Measurements from ENCODE around the gene PTPRN2. TPM values are rescaled to one million over a fixed set of nuclear protein-coding genes. Genes with fewer than 3 reads are reported as not detected.

PTPRN2 gene
- total and polyA plus RNA-seq, 9 of the 15 experiments (the other 6 are each of a cell fraction or from before 2014, with no cell fraction given), result not detected

- Histone ChIP-seq H3K4me1 (replicated peaks in 1 of 2; ENCODE audit: control insufficient read depth in 2 of 2, insufficient read depth in 2 of 2, low read length in 2 of 2) (no peaks in the 10 kb centered on the region), H3K27ac (ENCODE audit: extremely low read depth, low read depth, low read length) (no peak overlapping the region), H4K20me1 (replicated peaks; ENCODE audit: control insufficient read depth, insufficient read depth, low read length) (0 out of 2 replicates have a peak, but pooled peaks cover 3% of the 10 kb centered on the region), H3K9me3 (replicated peaks; ENCODE audit: control insufficient read depth, insufficient read depth, low read depth, low read length) (no peaks in the 10 kb centered on the region), H3K9me1 (ENCODE audit: control insufficient read depth, insufficient read depth, low read length) (no peaks in the 10 kb centered on the region), H3K9ac (ENCODE audit: insufficient read depth in 1 of 2, low read depth in 2 of 2, low read length in 2 of 2) (no peak overlapping the region), H3K79me2 (ENCODE audit: control insufficient read depth, insufficient read depth, low read length) (no peaks in the 10 kb centered on the region), H2AFZ (ENCODE audit: low read depth, low read length) (no peak overlapping the region), H3K4me2 (ENCODE audit: insufficient read depth, low read length) (no peak overlapping the region), H3K4me3 (no peak overlapping the region), H3K27me3 (ENCODE audit: control insufficient read depth in 2 of 2, insufficient read depth in 2 of 2, low read length in 2 of 2) (peaks cover 13 to 40% of the 10 kb centered on the region in 2 experiments; a peak in 3 of 5 replicates), H3K36me3 (ENCODE audit: control insufficient read depth, insufficient read depth, low read length) (no peaks in the 10 kb centered on the region)
- ATAC-seq (no peak), DNase-seq (ENCODE audit: extremely low read depth in 1 of 4, low spot score in 3 of 4) (no peak), FAIRE-seq (no peak)
- no TSS peak for BruUV-seq (replicated peaks)
- TF ChIP-seq ZNF316 (IDR thresholded peaks at IDR 0.05), result no peak
- TF ChIP-seq ZNF785 (CRISPR knock-in tag; IDR thresholded peaks at IDR 0.05), result no peak
- no peak for TF ChIP-seq ZNF384 (IDR thresholded peaks at IDR 0.05; ENCODE audit: low read depth, low read length)
- no peak for TF ChIP-seq RBM17 (IDR thresholded peaks at IDR 0.05; ENCODE audit: borderline replicate concordance, low read depth, low read length)
- TF ChIP-seq NR3C1 (CRISPR knock-in tag; IDR thresholded peaks at IDR 0.05), result no peak
- TF ChIP-seq ZBTB7A (IDR thresholded peaks at IDR 0.05; ENCODE audit: borderline replicate concordance, control insufficient read depth, low read depth, low read length), result no peak
- TF ChIP-seq ETV6 (IDR thresholded peaks at IDR 0.05; ENCODE audit: borderline replicate concordance in 1 of 2, low read depth in 2 of 2, low read length in 1 of 2), result no peak
- no peak for TF ChIP-seq ETV6 (CRISPR knock-in tag; IDR thresholded peaks at IDR 0.05; ENCODE audit: borderline replicate concordance)
- no peak for TF ChIP-seq NR2F6 (CRISPR knock-in tag; IDR thresholded peaks at IDR 0.05)
- TF ChIP-seq SLC30A9 (CRISPR knock-in tag; IDR thresholded peaks at IDR 0.05), result no peak
- TF ChIP-seq MCM7 (IDR thresholded peaks at IDR 0.05), result no peak
- no peak for TF ChIP-seq ATF7 (IDR thresholded peaks at IDR 0.05)
- TF ChIP-seq LEF1 (IDR thresholded peaks at IDR 0.05), result no peak
- no peak for TF ChIP-seq SRSF7 (optimal IDR thresholded peaks at IDR 0.05; ENCODE audit: low read depth, low read length)
- TF ChIP-seq XRCC5 (IDR thresholded peaks at IDR 0.05; ENCODE audit: low read depth, low read length), result no peak
- TF ChIP-seq BCL6 (CRISPR knock-in tag; IDR thresholded peaks at IDR 0.05), result no peak
- TF ChIP-seq, protein P1, sequence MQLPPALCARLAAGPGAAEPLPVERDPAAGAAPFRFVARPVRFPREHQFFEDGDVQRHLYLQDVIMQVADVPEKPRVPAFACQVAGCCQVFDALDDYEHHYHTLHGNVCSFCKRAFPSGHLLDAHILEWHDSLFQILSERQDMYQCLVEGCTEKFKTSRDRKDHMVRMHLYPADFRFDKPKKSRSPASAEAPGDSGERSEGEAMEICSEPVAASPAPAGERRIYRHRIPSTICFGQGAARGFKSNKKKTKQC (CRISPR knock-in tag; IDR thresholded peaks at IDR 0.05), result no peak
- TF ChIP-seq CBX8 (IDR thresholded peaks at IDR 0.05; ENCODE audit: borderline replicate concordance, extremely low read depth, low read depth, low read length, poor library complexity, severe bottlenecking), result no peak
- TF ChIP-seq GTF2A2 (tag; IDR thresholded peaks at IDR 0.05), result no peak
- TF ChIP-seq CREB3 (tag; conservative IDR thresholded peaks at IDR 0.05; ENCODE audit: low read depth), result no peak
- ChIA-PET POLR2A (interaction anchor here (0.6 kb wide), 1 partner anchor 826 kb away, joined by 3 read pairs; no protein-coding TSS in a partner anchor), CTCF (ENCODE audit: low intra/inter-chr PET ratio) (no interaction called here)
- intact Hi-C loops (cut with micrococcal nuclease), result no loop called here
- in situ Hi-C loops (cut with MboI), result no loop called here
- under 1% methylated on average over 16 of the region's 17 CpGs for WGBS (ENCODE audit: insufficient coverage, low coverage, missing lambda C conversion rate)
Measured at GRCh38 chr7:158371856-158372255, 215.8 kb downstream of the PTPRN2 start.
